ENCODE measurements around the gene DIP2A.
"Not testable (repeated sequence)": the region's sequence is repeated elsewhere in the genome, so short reads cannot be mapped to it uniquely, and the experiment has no call there.

DIP2A gene

GRCh38 chr21:46559291-46559983 lies 100.7 kb downstream of the DIP2A start:
- no peak for DNase-seq

DNA sequence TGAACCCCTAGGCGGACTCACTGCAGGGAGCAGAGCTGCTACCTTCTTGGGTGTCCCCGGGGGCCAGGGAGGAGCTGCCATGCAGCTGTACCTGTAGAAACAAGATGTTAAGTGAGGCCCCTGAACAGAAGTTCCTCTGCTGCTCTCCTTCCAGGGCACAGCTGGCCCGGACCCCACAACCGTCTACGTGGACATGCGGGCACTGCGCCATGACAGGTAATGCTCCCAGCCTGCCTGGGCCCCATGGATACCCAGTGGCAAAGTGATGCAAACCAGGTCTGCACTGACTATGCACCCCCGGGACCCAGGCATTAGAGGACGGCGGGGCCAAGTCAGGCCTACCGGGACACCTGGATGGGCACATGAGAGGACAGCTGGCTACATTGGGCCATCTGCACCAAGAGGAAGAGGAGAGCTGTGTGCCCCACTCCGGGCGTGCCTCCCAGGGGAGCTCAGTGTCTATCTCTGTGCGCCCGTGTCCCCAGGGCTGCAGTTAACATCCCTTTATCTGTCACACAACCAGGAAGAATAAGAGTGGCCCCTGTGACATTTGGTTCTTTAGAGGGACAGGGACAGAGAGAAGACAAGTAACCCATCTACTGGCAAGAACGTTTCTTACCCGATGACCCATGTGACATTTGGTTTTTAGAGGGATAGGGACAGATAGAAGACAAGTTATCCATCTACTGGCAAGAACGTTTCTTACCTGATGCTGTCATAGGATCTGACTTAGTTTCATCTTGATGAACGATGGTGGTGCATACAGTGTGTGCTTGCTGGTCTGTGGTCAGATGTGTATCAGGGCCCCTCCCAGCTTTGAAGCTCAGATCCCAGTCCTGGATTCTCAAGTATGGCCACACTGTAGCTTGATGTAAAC lies 102.1 kb downstream of the DIP2A start:
- no peak for DNase-seq

DNA sequence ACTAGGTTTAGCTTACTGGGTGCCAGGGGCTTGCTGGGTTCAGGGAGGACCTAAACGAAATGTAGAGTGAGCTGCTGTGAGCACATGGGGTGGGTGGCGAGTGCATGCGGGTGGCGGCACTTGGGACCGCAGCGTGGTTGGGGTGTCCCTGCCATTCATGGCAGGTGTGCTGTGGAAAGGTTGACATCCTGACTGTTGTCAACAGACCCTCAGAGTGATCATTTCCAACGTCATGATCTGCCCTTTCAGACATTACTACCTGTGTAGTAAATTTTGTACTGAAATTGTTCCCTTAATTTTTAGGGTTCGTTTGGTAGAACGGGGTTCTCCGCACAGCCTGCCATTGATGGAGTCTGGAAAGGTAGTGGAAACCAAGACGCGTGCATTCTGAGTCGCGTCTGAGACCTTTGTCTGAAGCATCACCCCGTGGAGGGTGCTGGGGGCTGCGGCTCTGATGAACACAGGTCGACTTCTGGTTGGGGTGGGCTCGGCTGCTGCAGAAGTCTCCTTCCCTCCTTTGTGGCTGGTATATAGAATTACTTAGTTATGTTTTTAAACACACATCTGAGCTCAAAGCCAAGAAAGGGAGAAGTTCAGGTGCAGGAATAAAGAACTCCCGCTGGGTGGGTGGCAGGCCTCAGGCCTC lies 102.9 kb downstream of the DIP2A start:
- no peak for DNase-seq

- DNase-seq = no peak
These were observed 103.8 kb downstream of the DIP2A start for GRCh38 chr21:46562472-46562871.

DNA sequence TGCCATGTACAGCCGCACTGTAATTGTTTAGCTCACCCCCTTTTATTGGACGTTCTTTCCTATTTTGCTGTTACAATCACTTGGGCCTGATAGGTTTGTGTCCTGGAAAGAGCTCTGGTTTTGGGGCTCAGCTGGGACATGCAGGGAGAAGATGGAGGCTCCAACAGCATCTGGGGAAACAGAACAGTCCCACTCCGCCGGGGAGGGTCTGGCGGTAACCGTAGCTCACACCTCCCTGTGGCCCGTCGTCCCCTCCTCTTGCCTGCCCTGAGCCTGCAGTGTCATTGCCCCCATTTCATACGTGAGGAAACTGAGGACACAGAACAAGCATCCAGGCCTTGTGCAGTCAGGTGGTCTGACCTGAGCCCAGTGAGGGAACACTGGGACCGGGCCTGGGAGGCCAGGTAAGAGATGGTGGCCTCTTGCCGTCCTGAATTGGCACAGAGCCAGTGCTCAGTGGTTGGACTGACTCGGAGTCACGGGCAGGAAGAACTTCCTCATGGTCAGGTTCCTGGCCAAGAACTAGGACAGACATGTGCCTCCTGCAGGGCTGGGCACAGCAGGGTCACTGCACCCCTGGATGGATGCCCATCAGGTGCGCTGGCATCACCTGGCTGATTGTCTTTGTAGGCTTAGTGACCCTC lies 104.4 kb downstream of the DIP2A start:
- no peak for DNase-seq

GRCh38 chr21:46564391-46564790 lies 105.7 kb downstream of the DIP2A start:
- no peak for DNase-seq

DNA sequence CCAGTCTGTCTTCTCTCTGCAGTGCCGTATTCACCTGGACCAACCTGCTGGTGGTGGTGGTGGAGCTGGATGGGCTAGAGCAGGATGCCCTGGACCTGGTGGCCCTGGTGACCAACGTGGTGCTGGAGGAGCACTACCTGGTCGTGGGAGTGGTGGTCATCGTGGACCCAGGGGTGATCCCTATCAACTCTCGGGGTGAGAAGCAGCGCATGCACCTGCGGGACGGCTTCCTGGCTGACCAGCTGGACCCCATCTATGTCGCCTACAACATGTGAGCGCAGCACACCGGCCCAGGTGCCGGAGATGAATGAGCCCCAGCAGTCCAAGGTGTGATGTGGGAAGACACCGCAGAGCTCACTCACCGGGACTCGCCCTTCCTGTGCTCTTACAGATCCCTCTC lies 108.7 kb downstream of the DIP2A start:
- no peak for DNase-seq

DNA sequence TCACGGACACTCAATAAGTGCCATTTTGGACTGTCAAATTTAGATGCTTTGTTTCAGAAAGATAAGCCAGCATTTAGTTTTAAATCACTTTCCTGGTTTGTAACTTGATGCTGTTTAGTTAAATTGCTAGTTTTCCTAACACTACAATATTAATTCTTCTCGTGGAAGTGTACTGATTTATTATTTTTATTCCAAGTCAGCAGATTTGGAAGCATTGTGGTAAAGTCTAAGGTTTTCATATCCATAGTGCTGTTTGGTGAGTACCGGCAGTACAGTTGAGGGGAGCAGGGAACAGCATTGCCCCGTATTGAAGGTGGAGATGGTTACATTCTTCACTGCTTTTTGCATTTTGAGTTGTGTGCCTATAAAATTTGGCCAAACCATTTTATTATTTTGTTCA lies 109.9 kb downstream of the DIP2A start:
- DNase-seq = no peak

DNA sequence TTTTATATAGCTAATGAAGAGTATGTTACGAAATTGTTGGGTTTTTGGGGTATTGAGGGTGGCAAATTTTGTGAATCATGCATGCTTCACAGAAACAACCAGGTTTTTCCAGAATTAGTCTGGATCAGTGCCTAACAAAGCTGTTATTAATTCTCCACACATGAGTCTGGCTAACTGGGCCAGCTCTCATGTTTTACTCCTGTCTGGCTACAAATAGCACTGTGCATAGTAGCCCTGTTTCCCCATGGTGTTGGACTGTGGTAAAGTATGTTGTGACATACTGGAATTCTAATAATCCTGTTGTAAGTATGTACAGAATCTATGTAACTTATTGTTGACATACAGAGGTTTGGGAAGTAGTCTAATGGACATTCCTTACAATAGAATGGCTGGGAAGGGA lies 110.4 kb downstream of the DIP2A start:
- DNase-seq = no peak

DNA sequence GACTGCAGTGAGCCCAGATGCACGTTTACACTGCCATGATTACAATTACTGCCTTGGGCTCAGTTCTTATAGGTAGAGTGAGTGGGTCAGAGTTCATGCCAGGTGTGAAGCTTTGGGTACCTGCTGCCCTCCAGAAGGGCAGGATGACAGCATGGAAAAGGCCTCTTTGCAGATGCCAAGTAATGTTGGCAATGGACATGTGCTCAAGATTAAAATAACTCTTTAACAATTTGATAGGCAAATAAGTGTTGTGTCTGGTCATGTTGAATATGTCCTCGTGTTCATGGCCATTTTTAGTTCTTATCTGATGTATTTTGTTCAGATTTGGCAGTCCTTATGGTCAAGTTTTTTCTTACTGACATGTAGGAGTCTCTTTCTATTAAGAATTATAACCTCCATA lies 111.4 kb downstream of the DIP2A start:
- no peak for DNase-seq

DNA sequence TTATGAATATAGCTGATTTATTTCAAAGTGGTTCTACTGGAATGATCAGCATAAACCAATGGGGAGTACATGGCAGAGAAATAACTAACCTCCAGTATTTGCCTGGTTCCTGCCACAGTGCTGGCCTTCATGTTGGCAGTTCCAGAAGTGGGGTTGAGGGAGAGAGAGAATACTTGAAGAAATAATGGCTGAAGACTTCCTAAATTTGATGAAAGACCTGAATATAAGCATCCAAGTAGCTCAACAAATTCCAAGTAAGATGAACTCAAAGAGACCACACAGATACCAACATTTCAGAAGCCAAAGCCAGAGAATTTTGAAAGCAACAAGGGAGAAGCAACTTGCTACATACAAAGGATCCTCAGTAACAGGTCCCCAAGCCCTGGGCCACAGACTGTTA lies 111.9 kb downstream of the DIP2A start:
- no peak for DNase-seq

DNA sequence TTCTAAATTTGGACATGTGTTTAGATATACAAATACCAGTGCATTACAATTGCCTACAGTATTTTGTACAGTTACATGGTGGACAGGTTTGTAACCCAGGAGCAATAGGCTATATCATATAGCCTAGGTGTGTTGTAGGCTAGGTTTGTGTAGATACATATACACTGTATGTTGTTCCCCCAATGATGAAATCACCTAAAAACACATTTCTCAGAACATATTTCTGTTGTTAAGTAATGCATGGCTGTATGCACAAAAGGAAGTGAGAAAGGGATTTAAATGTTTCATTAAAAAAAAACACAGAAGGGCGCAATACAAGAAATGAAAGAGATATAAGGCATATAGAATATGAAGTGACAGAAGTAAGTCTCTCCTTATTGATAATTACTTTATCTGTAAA lies 114.2 kb downstream of the DIP2A start:
- DNase-seq = no peak

DNA sequence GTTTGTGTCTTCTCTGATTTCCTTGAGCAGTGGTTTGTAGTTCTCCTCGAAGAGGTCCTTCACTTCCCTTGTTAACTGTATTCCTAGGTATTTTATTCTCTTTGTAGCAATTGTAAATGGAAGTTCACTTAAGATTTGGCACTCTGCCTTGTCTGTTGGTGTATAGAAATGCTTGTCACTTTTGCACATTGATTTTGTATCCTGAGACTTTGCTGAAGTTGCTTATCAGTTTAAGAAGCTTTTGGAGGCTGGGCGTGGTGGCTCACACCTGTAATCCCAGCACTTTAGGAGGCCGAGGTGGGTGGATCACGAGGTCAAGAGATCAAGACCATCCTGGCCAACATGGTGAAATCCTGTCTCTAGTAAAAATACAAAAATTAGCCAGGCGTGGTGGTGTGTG lies 119.1 kb downstream of the DIP2A start:
- not testable (repeated sequence) for DNase-seq

DNA sequence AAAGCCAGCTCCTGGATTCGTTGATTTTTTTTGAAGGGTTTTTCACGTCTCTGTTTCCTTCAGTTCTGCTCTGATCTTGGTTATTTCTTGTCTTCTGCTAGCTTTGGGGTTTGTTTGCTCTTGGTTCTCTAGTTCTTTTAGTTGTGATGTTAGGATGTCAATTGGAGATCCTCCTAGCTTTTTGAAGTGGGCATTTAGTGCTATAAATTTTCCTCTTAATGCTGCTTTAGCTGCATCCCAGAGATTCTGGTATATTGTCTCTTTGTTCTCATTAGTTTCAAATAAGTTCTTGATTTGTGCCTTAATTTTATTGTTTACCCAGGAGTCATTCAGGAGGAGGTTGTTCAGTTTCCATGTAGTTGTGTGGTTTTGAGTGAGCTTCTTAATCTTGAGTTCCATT lies 120.7 kb downstream of the DIP2A start:
- DNase-seq = not testable (repeated sequence)

DNA sequence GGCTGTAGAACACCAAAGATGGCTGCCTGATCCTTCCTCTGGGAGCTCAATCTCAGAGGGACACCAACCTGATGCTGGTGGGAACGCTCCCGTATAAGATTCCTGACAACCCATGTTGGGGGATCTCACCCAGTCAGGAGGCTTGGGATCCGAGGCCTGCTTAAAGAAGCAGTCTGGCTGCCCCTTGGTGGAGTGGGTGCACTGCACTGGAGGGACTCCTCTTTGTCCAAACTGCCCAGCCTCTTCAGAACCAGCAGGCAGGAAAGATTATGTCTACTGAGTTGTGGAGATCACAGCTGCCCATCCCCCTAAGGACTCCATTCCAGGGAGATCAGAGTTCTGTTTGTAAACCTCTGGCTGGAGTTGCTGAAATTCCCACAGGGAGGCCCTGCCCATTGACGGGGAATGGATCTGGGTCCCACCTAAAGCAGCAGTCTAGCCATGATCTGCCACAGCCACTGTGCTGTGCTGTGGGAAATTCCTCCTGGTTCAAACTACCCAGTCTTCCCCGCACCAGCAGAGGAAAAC lies 123.2 kb downstream of the DIP2A start:
- no peak for DNase-seq

DNA sequence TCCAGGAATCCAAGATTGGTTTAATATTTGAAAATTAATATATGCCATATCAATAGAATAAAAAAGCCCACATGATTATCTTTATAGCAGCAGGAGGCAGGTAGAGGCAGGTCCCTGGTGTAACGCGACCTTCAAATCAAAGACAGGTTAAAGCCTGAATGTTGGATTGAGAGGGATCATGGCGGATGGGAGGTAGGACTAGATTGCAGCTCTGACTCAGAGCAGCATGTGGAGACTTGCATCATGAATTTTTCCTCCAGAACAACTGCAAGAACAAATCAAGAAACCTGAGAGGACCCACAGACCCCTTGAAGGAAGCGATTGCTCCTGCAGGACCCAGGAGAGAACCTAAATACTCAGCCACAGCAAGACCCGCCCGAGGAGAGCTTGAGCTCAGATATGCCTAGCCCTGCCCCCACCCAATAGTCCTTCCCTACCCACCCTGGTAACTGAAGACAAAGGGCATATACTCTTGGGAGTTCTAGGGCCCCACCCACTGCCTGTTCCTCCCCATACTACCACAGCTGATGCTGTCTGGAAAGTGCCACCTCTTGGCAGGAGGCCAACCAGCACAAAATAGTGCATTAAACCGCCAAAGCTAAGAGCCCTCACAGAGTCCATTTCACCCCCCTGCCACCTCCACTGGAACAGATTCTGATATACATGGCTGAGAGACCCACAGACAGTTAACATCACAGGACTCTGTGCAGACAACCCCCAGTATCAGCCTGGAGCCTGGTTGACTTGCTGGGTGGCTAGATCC lies 126.7 kb downstream of the DIP2A start:
- DNase-seq = no peak

DNA sequence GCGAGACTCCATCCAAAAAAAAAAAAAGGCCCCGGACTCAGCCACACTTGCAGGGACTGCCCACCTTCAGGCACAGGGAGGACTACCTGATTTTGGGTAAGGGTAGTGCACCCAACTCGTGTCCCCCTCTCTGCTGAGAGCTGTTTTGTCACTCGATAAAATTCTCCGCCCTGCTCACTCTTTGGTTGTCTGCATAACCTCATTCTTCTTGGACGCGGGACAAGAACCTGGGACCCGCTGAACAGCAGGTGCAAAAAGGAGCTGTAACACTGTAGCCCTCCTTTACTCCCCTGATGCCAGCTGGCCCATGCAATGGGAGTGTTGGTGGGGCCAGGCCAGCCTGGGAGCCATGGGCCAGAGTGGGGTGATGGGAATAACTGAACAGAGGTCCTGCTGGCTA lies 135.6 kb downstream of the DIP2A start:
- DNase-seq = no peak

- no peak for DNase-seq
These were observed 137.5 kb downstream of the DIP2A start for GRCh38 chr21:46596201-46596600.

- no peak for DNase-seq
These were observed 138.3 kb downstream of the DIP2A start for GRCh38 chr21:46597031-46597430.

DNA sequence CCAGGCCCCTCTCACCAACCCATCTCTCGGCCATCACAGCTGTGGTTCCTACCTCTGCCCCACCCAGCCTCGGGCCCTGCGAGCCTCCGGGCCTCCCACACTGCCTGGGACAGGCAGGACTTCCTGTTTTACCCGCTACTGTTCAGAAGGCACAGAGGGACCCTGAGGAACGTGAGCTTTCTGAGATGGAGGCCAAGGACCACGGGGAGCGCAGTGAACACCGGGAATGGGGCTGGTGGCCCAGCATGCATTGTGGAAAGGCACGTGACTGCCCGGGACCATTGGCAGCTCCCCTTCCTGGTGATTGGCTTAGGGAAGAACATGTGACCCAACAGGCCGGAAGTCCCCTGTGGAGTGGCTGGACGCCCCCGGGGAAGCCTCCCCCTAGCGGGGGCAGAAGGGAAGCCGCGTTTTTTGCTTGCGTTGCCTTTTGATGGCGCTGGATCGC lies 139.2 kb downstream of the DIP2A start:
- no peak for DNase-seq

DNA sequence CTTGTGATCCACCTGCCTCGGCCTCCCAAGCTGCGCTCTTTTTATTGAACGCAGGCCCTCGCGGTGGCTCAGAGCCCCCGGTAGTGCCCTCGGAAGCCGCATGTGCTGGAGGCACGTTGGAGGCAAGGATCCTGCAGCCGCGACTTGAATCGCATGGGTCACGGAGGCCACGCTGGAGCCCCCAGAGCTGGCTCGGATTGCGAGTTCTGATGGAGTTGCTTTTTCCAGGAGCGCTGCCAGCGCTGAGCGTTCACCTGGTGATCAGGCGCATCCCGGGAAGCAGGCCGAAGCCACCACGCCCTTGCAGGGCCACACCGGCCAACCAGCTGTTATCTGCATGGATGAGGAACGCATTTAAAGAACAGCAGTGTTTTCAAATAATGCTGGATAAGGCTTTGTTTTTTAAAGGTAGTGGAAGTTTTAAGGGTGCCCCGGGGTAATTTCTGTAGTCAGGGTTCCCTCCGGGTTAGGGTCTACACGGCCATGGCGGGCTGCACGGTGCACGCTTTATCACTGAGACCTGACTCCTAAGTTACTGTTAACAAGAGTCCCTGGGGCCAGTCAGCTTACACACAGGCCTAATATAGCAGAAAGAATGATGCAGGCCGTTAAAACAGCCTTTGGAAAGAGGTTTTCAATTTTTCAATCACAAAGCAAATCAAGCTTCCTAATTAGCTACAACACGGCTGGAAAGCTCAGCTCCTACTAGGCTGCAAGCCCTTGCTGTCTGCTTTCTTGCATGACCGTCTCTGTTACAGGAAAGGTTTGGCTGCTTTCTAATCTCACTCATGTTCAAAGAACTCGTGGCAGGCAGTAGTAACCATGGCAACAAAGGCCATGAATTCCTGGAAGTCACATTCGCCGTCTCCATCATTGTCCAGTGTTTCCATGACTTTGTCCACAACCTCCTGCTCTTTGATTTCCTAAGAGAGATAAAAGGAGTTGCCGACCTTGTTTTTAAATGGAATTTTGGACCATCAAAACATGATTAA lies 140.2 kb downstream of the DIP2A start:
- no peak for DNase-seq

Data from NCI-H2029 treated with DMSO at 0.1 percent for 48 hours (cell line).